Measurements from ENCODE around the gene HTR1E.
"Not testable (repeated sequence)": the region's sequence is repeated elsewhere in the genome, so short reads cannot be mapped to it uniquely, and the experiment has no call there.

Gene HTR1E

GRCh38 chr6:86973088-86973487 lies 35.8 kb downstream of the HTR1E start:
- no peak overlapping the region for H3K9ac ChIP-seq (ENCODE audit: low read length)
- H3K79me2 ChIP-seq (ENCODE audit: low read length): no peaks in the 10 kb centered on the region
- H3K4me3 ChIP-seq (ENCODE audit: low read length): no peak overlapping the region
- TF ChIP-seq EZH2phosphoT487 (IDR thresholded peaks at IDR 0.05; ENCODE audit: low read depth): no peak
- no peak for TF ChIP-seq CTCF (IDR thresholded peaks at IDR 0.05; ENCODE audit: low read depth, low read length)
- H2AFZ ChIP-seq (ENCODE audit: low read depth, low read length): no peak overlapping the region
- H4K20me1 ChIP-seq (ENCODE audit: insufficient read depth, low read length): no peaks in the 10 kb centered on the region
- no peaks in the 10 kb centered on the region for H3K36me3 ChIP-seq (replicated peaks; ENCODE audit: low read depth, low read length)
- H3K9me3 ChIP-seq (ENCODE audit: insufficient read depth, low read length): no peaks in the 10 kb centered on the region
- no peaks in the 10 kb centered on the region for H3K27me3 ChIP-seq (ENCODE audit: low read depth, low read length)
- no peaks in the 10 kb centered on the region for H3K4me1 ChIP-seq (ENCODE audit: low read length)
- H3K27ac ChIP-seq (ENCODE audit: low read length): no peak overlapping the region
- no peak overlapping the region for H3K4me2 ChIP-seq (ENCODE audit: low read length)

GRCh38 chr6:86978251-86978650 lies 40.9 kb downstream of the HTR1E start:
- Histone ChIP-seq H3K4me2 (ENCODE audit: low read length) (no peak overlapping the region), H2AFZ (ENCODE audit: low read depth, low read length) (no peak overlapping the region), H3K27me3 (ENCODE audit: low read depth, low read length) (no peaks in the 10 kb centered on the region), H3K27ac (ENCODE audit: low read length) (no peak overlapping the region), H3K4me1 (ENCODE audit: low read length) (no peaks in the 10 kb centered on the region), H3K9ac (ENCODE audit: low read length) (no peak overlapping the region), H3K79me2 (ENCODE audit: low read length) (no peaks in the 10 kb centered on the region), H3K36me3 (replicated peaks; ENCODE audit: low read depth, low read length) (no peaks in the 10 kb centered on the region), H3K4me3 (ENCODE audit: low read length) (no peak overlapping the region), H3K9me3 (ENCODE audit: insufficient read depth, low read length) (no peaks in the 10 kb centered on the region), H4K20me1 (ENCODE audit: insufficient read depth, low read length) (no peaks in the 10 kb centered on the region)
- TF ChIP-seq CTCF (IDR thresholded peaks at IDR 0.05; ENCODE audit: low read depth, low read length): no peak
- TF ChIP-seq EZH2phosphoT487 (IDR thresholded peaks at IDR 0.05; ENCODE audit: low read depth): no peak

- Histone ChIP-seq H3K36me3 (replicated peaks; ENCODE audit: low read depth, low read length) (no peaks in the 10 kb centered on the region), H3K27me3 (ENCODE audit: low read depth, low read length) (no peaks in the 10 kb centered on the region), H3K4me2 (ENCODE audit: low read length) (no peak overlapping the region), H4K20me1 (ENCODE audit: insufficient read depth, low read length) (no peaks in the 10 kb centered on the region), H2AFZ (ENCODE audit: low read depth, low read length) (no peak overlapping the region), H3K79me2 (ENCODE audit: low read length) (no peaks in the 10 kb centered on the region), H3K9me3 (ENCODE audit: insufficient read depth, low read length) (no peaks in the 10 kb centered on the region), H3K9ac (ENCODE audit: low read length) (no peak overlapping the region), H3K4me1 (ENCODE audit: low read length) (no peaks in the 10 kb centered on the region), H3K27ac (ENCODE audit: low read length) (no peak overlapping the region), H3K4me3 (ENCODE audit: low read length) (no peak overlapping the region)
- TF ChIP-seq EZH2phosphoT487 (IDR thresholded peaks at IDR 0.05; ENCODE audit: low read depth) (no peak), CTCF (IDR thresholded peaks at IDR 0.05; ENCODE audit: low read depth, low read length) (no peak)
These were observed 64.2 kb downstream of the HTR1E start for GRCh38 chr6:87001494-87001893.

GRCh38 chr6:87002391-87002790 lies 65.1 kb downstream of the HTR1E start:
- H3K4me1 ChIP-seq (ENCODE audit: low read length); H3K4me2 ChIP-seq (ENCODE audit: low read length); H3K27ac ChIP-seq (ENCODE audit: low read length); H2AFZ ChIP-seq (ENCODE audit: low read depth, low read length); H3K4me3 ChIP-seq (ENCODE audit: low read length); H4K20me1 ChIP-seq (ENCODE audit: insufficient read depth, low read length); H3K9me3 ChIP-seq (ENCODE audit: insufficient read depth, low read length); H3K36me3 ChIP-seq (replicated peaks; ENCODE audit: low read depth, low read length); H3K27me3 ChIP-seq (ENCODE audit: low read depth, low read length); H3K9ac ChIP-seq (ENCODE audit: low read length); H3K79me2 ChIP-seq (ENCODE audit: low read length): not testable (repeated sequence)

- H3K4me3 ChIP-seq (ENCODE audit: low read length); H3K27me3 ChIP-seq (ENCODE audit: low read depth, low read length); H3K4me2 ChIP-seq (ENCODE audit: low read length); H4K20me1 ChIP-seq (ENCODE audit: insufficient read depth, low read length); H3K27ac ChIP-seq (ENCODE audit: low read length); H2AFZ ChIP-seq (ENCODE audit: low read depth, low read length); H3K36me3 ChIP-seq (replicated peaks; ENCODE audit: low read depth, low read length); H3K79me2 ChIP-seq (ENCODE audit: low read length); H3K9ac ChIP-seq (ENCODE audit: low read length); H3K9me3 ChIP-seq (ENCODE audit: insufficient read depth, low read length); H3K4me1 ChIP-seq (ENCODE audit: low read length): not testable (repeated sequence)
These were observed 69.2 kb downstream of the HTR1E start for GRCh38 chr6:87006541-87006940.

GRCh38 chr6:87009581-87009980 lies 72.3 kb downstream of the HTR1E start:
- H3K27ac ChIP-seq (ENCODE audit: low read length): not testable (repeated sequence)

More at GRCh38 chr6:87009581-87009980, 72.3 kb downstream of the HTR1E start:
- not testable (repeated sequence) for H3K79me2 ChIP-seq (ENCODE audit: low read length); H3K4me1 ChIP-seq (ENCODE audit: low read length); H2AFZ ChIP-seq (ENCODE audit: low read depth, low read length); H3K9me3 ChIP-seq (ENCODE audit: insufficient read depth, low read length); H3K4me2 ChIP-seq (ENCODE audit: low read length); H3K36me3 ChIP-seq (replicated peaks; ENCODE audit: low read depth, low read length); H3K27me3 ChIP-seq (ENCODE audit: low read depth, low read length); H3K4me3 ChIP-seq (ENCODE audit: low read length); H3K9ac ChIP-seq (ENCODE audit: low read length); H4K20me1 ChIP-seq (ENCODE audit: insufficient read depth, low read length)

Measured in OCI-LY3 (cell line).